ENCODE data around the gene QPCTL. TPM values are rescaled to one million over a fixed set of nuclear protein-coding genes. Genes with fewer than 3 reads are reported as not detected.

The QPCTL gene
- total and polyA plus RNA-seq, 2 of the 13 experiments (the other 11 are each of a cell fraction or from before 2014, with no cell fraction given): 16.0 to 19.1 TPM

DNA sequence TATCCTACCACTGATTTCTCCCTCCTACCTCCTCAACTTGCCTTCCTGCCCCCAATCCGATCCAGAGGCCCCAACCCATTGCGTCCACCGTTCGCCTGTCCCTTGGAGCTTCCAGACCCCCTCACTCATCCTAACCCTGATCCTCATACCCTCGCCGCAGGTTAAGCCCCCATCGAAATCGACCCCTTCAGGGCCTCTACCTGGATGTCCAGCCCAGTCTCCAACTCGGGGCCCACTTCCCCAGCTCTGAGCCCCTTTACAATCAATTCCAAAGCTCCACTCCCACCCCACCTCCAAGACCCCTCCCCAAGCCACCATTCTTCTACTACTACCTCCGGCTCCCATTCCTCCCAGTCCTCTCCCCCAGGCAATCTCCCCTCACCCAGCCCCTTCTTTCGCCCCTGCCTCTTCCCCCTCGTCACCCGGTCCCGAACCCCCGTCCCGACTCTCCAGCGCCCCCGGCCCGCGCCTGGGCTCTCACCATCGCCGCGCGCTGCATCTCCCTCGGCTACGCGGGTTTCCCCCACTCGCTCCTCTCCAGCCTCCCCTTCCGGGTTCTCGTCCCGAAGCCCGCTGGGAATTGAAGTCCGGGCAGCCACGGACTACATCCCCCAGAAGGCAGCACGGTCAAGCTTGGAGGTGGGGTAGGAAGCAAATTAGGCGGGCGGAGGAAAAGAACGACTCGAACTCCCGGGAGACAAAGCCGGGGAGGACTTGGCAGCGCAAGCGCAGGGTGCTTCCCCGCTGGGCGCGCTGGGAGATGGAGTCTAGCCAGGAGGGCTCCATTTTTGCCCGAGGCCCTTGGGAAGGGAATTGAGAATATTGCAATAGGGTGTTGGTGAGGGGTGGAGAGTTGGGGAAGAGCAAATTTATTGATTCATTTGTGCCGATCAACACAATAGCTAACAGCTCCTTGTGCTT is 38.2 kb downstream of the QPCTL start, which contains the start of gene FBXO46 (continued):
- TF ChIP-seq, protein P1, sequence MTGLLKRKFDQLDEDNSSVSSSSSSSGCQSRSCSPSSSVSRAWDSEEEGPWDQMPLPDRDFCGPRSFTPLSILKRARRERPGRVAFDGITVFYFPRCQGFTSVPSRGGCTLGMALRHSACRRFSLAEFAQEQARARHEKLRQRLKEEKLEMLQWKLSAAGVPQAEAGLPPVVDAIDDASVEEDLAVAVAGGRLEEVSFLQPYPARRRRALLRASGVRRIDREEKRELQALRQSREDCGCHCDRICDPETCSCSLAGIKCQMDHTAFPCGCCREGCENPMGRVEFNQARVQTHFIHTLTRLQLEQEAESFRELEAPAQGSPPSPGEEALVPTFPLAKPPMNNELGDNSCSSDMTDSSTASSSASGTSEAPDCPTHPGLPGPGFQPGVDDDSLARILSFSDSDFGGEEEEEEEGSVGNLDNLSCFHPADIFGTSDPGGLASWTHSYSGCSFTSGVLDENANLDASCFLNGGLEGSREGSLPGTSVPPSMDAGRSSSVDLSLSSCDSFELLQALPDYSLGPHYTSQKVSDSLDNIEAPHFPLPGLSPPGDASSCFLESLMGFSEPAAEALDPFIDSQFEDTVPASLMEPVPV (CRISPR knock-in tag; IDR thresholded peaks at IDR 0.05): no peak
- TF ChIP-seq, protein P2, sequence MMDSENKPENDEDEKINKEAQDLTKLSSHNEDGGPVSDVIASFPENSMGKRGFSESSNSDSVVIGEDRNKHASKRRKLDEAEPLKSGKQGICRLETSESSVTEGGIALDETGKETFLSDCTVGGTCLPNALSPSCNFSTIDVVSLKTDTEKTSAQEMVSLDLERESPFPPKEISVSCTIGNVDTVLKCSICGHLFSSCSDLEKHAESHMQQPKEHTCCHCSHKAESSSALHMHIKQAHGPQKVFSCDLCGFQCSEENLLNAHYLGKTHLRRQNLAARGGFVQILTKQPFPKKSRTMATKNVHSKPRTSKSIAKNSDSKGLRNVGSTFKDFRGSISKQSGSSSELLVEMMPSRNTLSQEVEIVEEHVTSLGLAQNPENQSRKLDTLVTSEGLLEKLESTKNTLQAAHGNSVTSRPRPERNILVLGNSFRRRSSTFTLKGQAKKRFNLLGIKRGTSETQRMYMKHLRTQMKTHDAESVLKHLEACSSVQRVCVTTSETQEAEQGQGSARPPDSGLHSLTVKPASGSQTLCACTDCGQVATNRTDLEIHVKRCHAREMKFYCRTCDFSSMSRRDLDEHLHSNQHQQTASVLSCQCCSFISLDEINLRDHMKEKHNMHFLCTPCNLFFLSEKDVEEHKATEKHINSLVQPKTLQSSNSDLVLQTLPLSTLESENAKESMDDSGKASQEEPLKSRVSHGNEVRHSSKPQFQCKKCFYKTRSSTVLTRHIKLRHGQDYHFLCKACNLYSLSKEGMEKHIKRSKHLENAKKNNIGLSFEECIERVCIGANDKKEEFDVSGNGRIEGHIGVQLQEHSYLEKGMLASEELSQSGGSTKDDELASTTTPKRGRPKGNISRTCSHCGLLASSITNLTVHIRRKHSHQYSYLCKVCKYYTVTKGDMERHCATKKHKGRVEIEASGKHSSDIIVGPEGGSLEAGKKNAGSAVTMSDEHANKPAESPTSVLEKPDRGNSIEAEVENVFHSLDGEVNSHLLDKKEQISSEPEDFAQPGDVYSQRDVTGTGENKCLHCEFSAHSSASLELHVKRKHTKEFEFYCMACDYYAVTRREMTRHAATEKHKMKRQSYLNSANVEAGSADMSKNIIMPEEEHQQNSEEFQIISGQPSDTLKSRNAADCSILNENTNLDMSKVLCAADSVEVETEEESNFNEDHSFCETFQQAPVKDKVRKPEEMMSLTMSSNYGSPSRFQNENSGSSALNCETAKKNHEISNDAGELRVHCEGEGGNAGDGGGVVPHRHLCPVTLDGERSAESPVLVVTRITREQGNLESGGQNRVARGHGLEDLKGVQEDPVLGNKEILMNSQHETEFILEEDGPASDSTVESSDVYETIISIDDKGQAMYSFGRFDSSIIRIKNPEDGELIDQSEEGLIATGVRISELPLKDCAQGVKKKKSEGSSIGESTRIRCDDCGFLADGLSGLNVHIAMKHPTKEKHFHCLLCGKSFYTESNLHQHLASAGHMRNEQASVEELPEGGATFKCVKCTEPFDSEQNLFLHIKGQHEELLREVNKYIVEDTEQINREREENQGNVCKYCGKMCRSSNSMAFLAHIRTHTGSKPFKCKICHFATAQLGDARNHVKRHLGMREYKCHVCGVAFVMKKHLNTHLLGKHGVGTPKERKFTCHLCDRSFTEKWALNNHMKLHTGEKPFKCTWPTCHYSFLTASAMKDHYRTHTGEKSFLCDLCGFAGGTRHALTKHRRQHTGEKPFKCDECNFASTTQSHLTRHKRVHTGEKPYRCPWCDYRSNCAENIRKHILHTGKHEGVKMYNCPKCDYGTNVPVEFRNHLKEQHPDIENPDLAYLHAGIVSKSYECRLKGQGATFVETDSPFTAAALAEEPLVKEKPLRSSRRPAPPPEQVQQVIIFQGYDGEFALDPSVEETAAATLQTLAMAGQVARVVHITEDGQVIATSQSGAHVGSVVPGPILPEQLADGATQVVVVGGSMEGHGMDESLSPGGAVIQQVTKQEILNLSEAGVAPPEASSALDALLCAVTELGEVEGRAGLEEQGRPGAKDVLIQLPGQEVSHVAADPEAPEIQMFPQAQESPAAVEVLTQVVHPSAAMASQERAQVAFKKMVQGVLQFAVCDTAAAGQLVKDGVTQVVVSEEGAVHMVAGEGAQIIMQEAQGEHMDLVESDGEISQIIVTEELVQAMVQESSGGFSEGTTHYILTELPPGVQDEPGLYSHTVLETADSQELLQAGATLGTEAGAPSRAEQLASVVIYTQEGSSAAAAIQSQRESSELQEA (CRISPR knock-in tag; IDR thresholded peaks at IDR 0.05; ENCODE audit: not compliant biosample characterization): no peak
- TF ChIP-seq, protein P3, sequence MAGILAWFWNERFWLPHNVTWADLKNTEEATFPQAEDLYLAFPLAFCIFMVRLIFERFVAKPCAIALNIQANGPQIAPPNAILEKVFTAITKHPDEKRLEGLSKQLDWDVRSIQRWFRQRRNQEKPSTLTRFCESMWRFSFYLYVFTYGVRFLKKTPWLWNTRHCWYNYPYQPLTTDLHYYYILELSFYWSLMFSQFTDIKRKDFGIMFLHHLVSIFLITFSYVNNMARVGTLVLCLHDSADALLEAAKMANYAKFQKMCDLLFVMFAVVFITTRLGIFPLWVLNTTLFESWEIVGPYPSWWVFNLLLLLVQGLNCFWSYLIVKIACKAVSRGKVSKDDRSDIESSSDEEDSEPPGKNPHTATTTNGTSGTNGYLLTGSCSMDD (CRISPR knock-in tag; IDR thresholded peaks at IDR 0.05): no peak
- TF ChIP-seq GABPB1 (CRISPR knock-in tag; IDR thresholded peaks at IDR 0.05) (peak; percentile 94), ZFP36 (IDR thresholded peaks at IDR 0.05; ENCODE audit: borderline replicate concordance, low read depth, low read length, partially characterized antibody) (no peak), RBFOX2 (IDR thresholded peaks at IDR 0.05; ENCODE audit: low read depth, low read length) (peak; percentile 80), ATF1 (CRISPR knock-in tag; IDR thresholded peaks at IDR 0.05) (peak; percentile 35; the same call in 1 of the 2 replicates), FOXP1 (IDR thresholded peaks at IDR 0.05) (no peak), FOXP1 (CRISPR knock-in tag; IDR thresholded peaks at IDR 0.05) (no peak; the same call in 1 of the 2 replicates), PAF1 (CRISPR knock-in tag; IDR thresholded peaks at IDR 0.05) (no peak), RARA (CRISPR knock-in tag; IDR thresholded peaks at IDR 0.05) (no peak), ZNF432 (CRISPR knock-in tag; IDR thresholded peaks at IDR 0.05; ENCODE audit: borderline replicate concordance) (no peak), ZNF878 (CRISPR knock-in tag; IDR thresholded peaks at IDR 0.05) (no peak), ZNF552 (CRISPR knock-in tag; IDR thresholded peaks at IDR 0.05; ENCODE audit: borderline replicate concordance) (no peak), ZFP41 (CRISPR knock-in tag; IDR thresholded peaks at IDR 0.05; ENCODE audit: borderline replicate concordance) (no peak), ZNF282 (IDR thresholded peaks at IDR 0.05; ENCODE audit: partially characterized antibody) (no peak), PHF20 (CRISPR knock-in tag; IDR thresholded peaks at IDR 0.05) (peak; percentile 81), ZNF768 (CRISPR knock-in tag; IDR thresholded peaks at IDR 0.05) (no peak)
